Left lobe of liver (tissue), 2 donors: ENCODE measurements around the gene THADA. TPM values are rescaled to one million over a fixed set of nuclear protein-coding genes. Genes with fewer than 3 reads are reported as not detected.
A peak's percentile ranks its signal among the peaks of the same experiment; 100 is the strongest.
"Not testable (repeated sequence)": the region's sequence is repeated elsewhere in the genome, so short reads cannot be mapped to it uniquely, and the experiment has no call there.

ENCODE experiments used
- ATAC-seq: fragments of 200-7000 bp; cut with Tn5 transposase; one replicate; pipeline ENCODE4 v1.9.1; 2020; ENCODE audit warnings: mild to moderate bottlenecking, moderate library complexity
- DNase-seq: peaks from one replicate; pipeline ENCODE4 v3.0.0-alpha.2; 2020; ENCODE audit warnings: low spot score
- total RNA-seq: library from RNA; stranded (reverse); gene quantifications from one replicate; pipeline ENCODE4 v1.2.1, GENCODE V29; 2021
- donor health status: DM: no; HTN: no; CAD: no; lungs with moderate emphysema.
- donor health status: DM: no; HTN: yes; CAD: no.

Gene THADA
- total RNA-seq, 1 donor from 2014 or later: 20.0 TPM

GRCh38 chr2:43600596-43600995, 4.8 kb upstream of the THADA start:
- DNase-seq, ATAC-seq: not testable (repeated sequence)

- no peak for ATAC-seq
Measured at GRCh38 chr2:43594875-43595274, 963 bp downstream of the THADA start.

GRCh38 chr2:43593254-43593653, 2.6 kb downstream of the THADA start:
- no peak for ATAC-seq
- DNase-seq: no peak

More at GRCh38 chr2:43594875-43595274, 963 bp downstream of the THADA start:
- no peak for DNase-seq

- ATAC-seq (no peak), DNase-seq (no peak)
Measured at GRCh38 chr2:43592443-43592842, 3.4 kb downstream of the THADA start.

GRCh38 chr2:43585708-43586107, 10.1 kb downstream of the THADA start:
- ATAC-seq: no peak
- DNase-seq: no peak

- no peak for DNase-seq
- ATAC-seq: no peak
Measured at GRCh38 chr2:43579275-43579981, 16.4 kb downstream of the THADA start.

- DNase-seq: no peak
- peak; percentile 80 for ATAC-seq
Measured at GRCh38 chr2:43576981-43577892, 18.6 kb downstream of the THADA start.

- ATAC-seq (no peak), DNase-seq (no peak)
Measured at GRCh38 chr2:43572244-43572643, 23.6 kb downstream of the THADA start.

- ATAC-seq (no peak), DNase-seq (no peak)
Measured at GRCh38 chr2:43569921-43570320, 25.9 kb downstream of the THADA start.

GRCh38 chr2:43568228-43568627, 27.6 kb downstream of the THADA start:
- ATAC-seq (no peak), DNase-seq (no peak)

- ATAC-seq (no peak), DNase-seq (no peak)
Measured at GRCh38 chr2:43566461-43566729, 29.4 kb downstream of the THADA start.

- no peak for DNase-seq
- no peak for ATAC-seq
Measured at GRCh38 chr2:43563679-43564078, 32.2 kb downstream of the THADA start.

GRCh38 chr2:43560231-43560547, 35.6 kb downstream of the THADA start:
- ATAC-seq: no peak

GRCh38 chr2:43559391-43560230, 36.2 kb downstream of the THADA start:
- DNase-seq: no peak
- no peak for ATAC-seq

More at GRCh38 chr2:43560231-43560547, 35.6 kb downstream of the THADA start:
- DNase-seq: no peak

- DNase-seq (no peak), ATAC-seq (no peak)
Measured at GRCh38 chr2:43557196-43557595, 38.6 kb downstream of the THADA start.

GRCh38 chr2:43556256-43556655, 39.6 kb downstream of the THADA start:
- ATAC-seq (no peak), DNase-seq (no peak)

GRCh38 chr2:43553341-43553855, 42.4 kb downstream of the THADA start:
- DNase-seq: no peak
- no peak for ATAC-seq

- no peak for DNase-seq
- ATAC-seq: no peak
Measured at GRCh38 chr2:43551990-43552389, 43.8 kb downstream of the THADA start.

- ATAC-seq, DNase-seq: not testable (repeated sequence)
Measured at GRCh38 chr2:43548381-43548780, 47.5 kb downstream of the THADA start.

GRCh38 chr2:43542285-43542933, 53.4 kb downstream of the THADA start:
- DNase-seq: no peak
- peak; percentile 64 for ATAC-seq

- DNase-seq (no peak), ATAC-seq (no peak)
Measured at GRCh38 chr2:43541165-43541564, 54.7 kb downstream of the THADA start.
